ENCODE results near the gene NRSN1. TPM values are rescaled to one million over a fixed set of nuclear protein-coding genes. Genes with fewer than 3 reads are reported as not detected.

Gene NRSN1
- total RNA-seq, 2 experiments from 2014 or later = not detected

DNA sequence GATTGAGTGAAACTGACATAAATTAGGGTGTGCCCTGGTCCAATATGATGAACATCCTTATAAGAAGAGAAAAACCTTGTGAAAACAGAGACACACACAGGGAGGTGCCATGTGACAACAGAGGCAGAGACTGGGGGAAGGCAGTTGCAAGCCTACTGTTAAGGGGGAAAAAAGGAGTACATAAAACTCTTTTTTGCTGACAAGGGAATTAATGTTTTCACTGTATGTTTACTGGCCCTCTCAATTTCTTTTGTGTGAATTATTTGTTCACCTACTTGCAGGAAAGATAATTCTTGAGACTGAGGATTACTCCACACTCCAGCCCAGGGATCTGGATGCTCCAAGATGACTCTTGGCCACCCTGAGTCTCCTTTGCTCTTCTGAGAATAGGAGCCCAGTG, 12.1 kb upstream of the NRSN1 start:
- ChIA-PET CTCF (ENCODE audit: unreplicated experiment) (no interaction called here), POLR2A (interaction anchor here (1.1 to 1.2 kb wide), 2 partner anchors 31 to 82 kb away, joined by 3 read pairs; no protein-coding TSS in a partner anchor)
- no peak overlapping the region for H3K4me2 ChIP-seq (ENCODE audit: low read length)
- no peak for DNase-seq (ENCODE audit: low spot score)
- intact Hi-C loops (cut with micrococcal nuclease; ENCODE audit: unreplicated experiment) = no loop called here
- BruUV-seq (replicated peaks) = no TSS peak
- H3K27ac ChIP-seq (ENCODE audit: low read depth, low read length, poor library complexity, severe bottlenecking) = no peak overlapping the region
- no peak for TF ChIP-seq EZH2phosphoT487 (IDR thresholded peaks at IDR 0.05; ENCODE audit: borderline replicate concordance, low read depth, low read length)
- no peak for TF ChIP-seq CTCF (conservative IDR thresholded peaks at IDR 0.05; ENCODE audit: low read length)
- H4K20me1 ChIP-seq (ENCODE audit: insufficient read depth, low read length) = no peaks in the 10 kb centered on the region
- no peaks in the 10 kb centered on the region for H3K9me2 ChIP-seq (ENCODE audit: insufficient read depth, low read length)
- no peaks in the 10 kb centered on the region for H3K79me2 ChIP-seq (ENCODE audit: insufficient read depth, low read depth, low read length)
- no peaks in the 10 kb centered on the region for H3K4me1 ChIP-seq (ENCODE audit: insufficient read depth, low read length, poor library complexity, severe bottlenecking)
- H3K4me3 ChIP-seq (ENCODE audit: low read depth, low read length, poor library complexity, severe bottlenecking) = no peak overlapping the region
- no peak overlapping the region for H2AFZ ChIP-seq (ENCODE audit: low read length)
- H3K36me3 ChIP-seq (ENCODE audit: insufficient read depth, low read length) = no peaks in the 10 kb centered on the region
- H3K9me3 ChIP-seq (ENCODE audit: low read length) = no peaks in the 10 kb centered on the region

- Histone ChIP-seq H3K27ac (ENCODE audit: low read depth, low read length, poor library complexity, severe bottlenecking) (no peak overlapping the region), H3K4me2 (ENCODE audit: low read length) (no peak overlapping the region), H3K36me3 (ENCODE audit: insufficient read depth, low read length) (no peaks in the 10 kb centered on the region), H3K4me3 (ENCODE audit: low read depth, low read length, poor library complexity, severe bottlenecking) (no peak overlapping the region), H4K20me1 (ENCODE audit: insufficient read depth, low read length) (no peaks in the 10 kb centered on the region), H2AFZ (ENCODE audit: low read length) (no peak overlapping the region), H3K9me2 (ENCODE audit: insufficient read depth, low read length) (no peaks in the 10 kb centered on the region), H3K79me2 (ENCODE audit: insufficient read depth, low read depth, low read length) (no peaks in the 10 kb centered on the region), H3K9me3 (ENCODE audit: low read length) (no peaks in the 10 kb centered on the region), H3K4me1 (ENCODE audit: insufficient read depth, low read length, poor library complexity, severe bottlenecking) (no peaks in the 10 kb centered on the region)
- ChIA-PET POLR2A (interaction anchor here (1.3 kb wide), 1 partner anchor 15 kb away, joined by 3 read pairs; no protein-coding TSS in a partner anchor), CTCF (ENCODE audit: unreplicated experiment) (no interaction called here)
- TF ChIP-seq CTCF (conservative IDR thresholded peaks at IDR 0.05; ENCODE audit: low read length) = no peak
- no peak for TF ChIP-seq EZH2phosphoT487 (IDR thresholded peaks at IDR 0.05; ENCODE audit: borderline replicate concordance, low read depth, low read length)
- intact Hi-C loops (cut with micrococcal nuclease; ENCODE audit: unreplicated experiment) = no loop called here
- BruUV-seq (replicated peaks) = no TSS peak
- DNase-seq (ENCODE audit: low spot score) = no peak
These were observed 9.0 kb upstream of the NRSN1 start for GRCh38 chr6:24117021-24117420.

GRCh38 chr6:24122139-24122538, 3.9 kb upstream of the NRSN1 start:
- BruUV-seq (replicated peaks) = no TSS peak
- Histone ChIP-seq H3K27ac (ENCODE audit: low read depth, low read length, poor library complexity, severe bottlenecking) (no peak overlapping the region), H3K9me2 (ENCODE audit: insufficient read depth, low read length) (no peaks in the 10 kb centered on the region), H3K4me2 (ENCODE audit: low read length) (no peak overlapping the region), H3K79me2 (ENCODE audit: insufficient read depth, low read depth, low read length) (no peaks in the 10 kb centered on the region), H2AFZ (ENCODE audit: low read length) (no peak overlapping the region), H3K4me3 (ENCODE audit: low read depth, low read length, poor library complexity, severe bottlenecking) (no peak overlapping the region), H4K20me1 (ENCODE audit: insufficient read depth, low read length) (no peaks in the 10 kb centered on the region), H3K4me1 (ENCODE audit: insufficient read depth, low read length, poor library complexity, severe bottlenecking) (no peaks in the 10 kb centered on the region), H3K36me3 (ENCODE audit: insufficient read depth, low read length) (no peaks in the 10 kb centered on the region), H3K9me3 (ENCODE audit: low read length) (no peaks in the 10 kb centered on the region)
- ChIA-PET POLR2A (no interaction called here), CTCF (ENCODE audit: unreplicated experiment) (no interaction called here)
- TF ChIP-seq CTCF (conservative IDR thresholded peaks at IDR 0.05; ENCODE audit: low read length) (no peak), EZH2phosphoT487 (IDR thresholded peaks at IDR 0.05; ENCODE audit: borderline replicate concordance, low read depth, low read length) (no peak)
- no peak for DNase-seq (ENCODE audit: low spot score)
- intact Hi-C loops (cut with micrococcal nuclease; ENCODE audit: unreplicated experiment) = no loop called here

All from OCI-LY7 (cell line).